Measurements from ENCODE around the gene NR3C1.

Gene NR3C1

GRCh38 chr5:143311955-143312354 lies 91.5 kb downstream of the NR3C1 start:
- peaks cover 61% of the 10 kb centered on the region for H3K36me3 ChIP-seq (ENCODE audit: low read depth)
- peaks cover 65% of the 10 kb centered on the region for H3K4me1 ChIP-seq (ENCODE audit: insufficient read depth, poor library complexity, severe bottlenecking)
- H3K4me3 ChIP-seq (ENCODE audit: severe bottlenecking) = no peak overlapping the region
- TF ChIP-seq CTCF (IDR thresholded peaks at IDR 0.05; ENCODE audit: poor library complexity, severe bottlenecking) = no peak
- H3K9me3 ChIP-seq (ENCODE audit: severe bottlenecking) = no peaks in the 10 kb centered on the region
- H3K27me3 ChIP-seq (ENCODE audit: insufficient read depth, poor library complexity, severe bottlenecking) = no peaks in the 10 kb centered on the region
- ATAC-seq (ENCODE audit: low read depth) (no peak), DNase-seq (ENCODE audit: low spot score) (no peak)
- H3K27ac ChIP-seq (ENCODE audit: poor library complexity, severe bottlenecking) = peak overlapping the region; percentile 65

GRCh38 chr5:143311428-143311827 lies 92.1 kb downstream of the NR3C1 start:
- peak; percentile 95 for ATAC-seq (ENCODE audit: low read depth)
- no peak overlapping the region for H3K4me3 ChIP-seq (ENCODE audit: severe bottlenecking)
- peaks cover 61% of the 10 kb centered on the region for H3K4me1 ChIP-seq (ENCODE audit: insufficient read depth, poor library complexity, severe bottlenecking)
- DNase-seq (ENCODE audit: low spot score) = peak; percentile 79
- no peak for TF ChIP-seq CTCF (IDR thresholded peaks at IDR 0.05; ENCODE audit: poor library complexity, severe bottlenecking)
- no peaks in the 10 kb centered on the region for H3K27me3 ChIP-seq (ENCODE audit: insufficient read depth, poor library complexity, severe bottlenecking)
- H3K27ac ChIP-seq (ENCODE audit: poor library complexity, severe bottlenecking) = peak overlapping the region; percentile 65
- H3K9me3 ChIP-seq (ENCODE audit: severe bottlenecking) = no peaks in the 10 kb centered on the region
- peaks cover 62% of the 10 kb centered on the region for H3K36me3 ChIP-seq (ENCODE audit: low read depth)

- peaks cover 78% of the 10 kb centered on the region for H3K36me3 ChIP-seq (ENCODE audit: low read depth)
- no peak overlapping the region for H3K4me3 ChIP-seq (ENCODE audit: severe bottlenecking)
- H3K9me3 ChIP-seq (ENCODE audit: severe bottlenecking) = no peaks in the 10 kb centered on the region
- TF ChIP-seq CTCF (IDR thresholded peaks at IDR 0.05; ENCODE audit: poor library complexity, severe bottlenecking) = no peak
- no peaks in the 10 kb centered on the region for H3K27me3 ChIP-seq (ENCODE audit: insufficient read depth, poor library complexity, severe bottlenecking)
- peaks cover 52% of the 10 kb centered on the region for H3K4me1 ChIP-seq (ENCODE audit: insufficient read depth, poor library complexity, severe bottlenecking)
- ATAC-seq (ENCODE audit: low read depth) (no peak), DNase-seq (ENCODE audit: low spot score) (no peak)
- H3K27ac ChIP-seq (ENCODE audit: poor library complexity, severe bottlenecking) = peak overlapping the region; percentile 65
Observed at GRCh38 chr5:143309661-143310431, 93.6 kb downstream of the NR3C1 start.

- H3K27ac ChIP-seq (ENCODE audit: poor library complexity, severe bottlenecking) = no peak overlapping the region
- peaks cover 41% of the 10 kb centered on the region for H3K4me1 ChIP-seq (ENCODE audit: insufficient read depth, poor library complexity, severe bottlenecking)
- H3K9me3 ChIP-seq (ENCODE audit: severe bottlenecking) = no peaks in the 10 kb centered on the region
- H3K4me3 ChIP-seq (ENCODE audit: severe bottlenecking) = no peak overlapping the region
- no peak for ATAC-seq (ENCODE audit: low read depth)
- no peak for TF ChIP-seq CTCF (IDR thresholded peaks at IDR 0.05; ENCODE audit: poor library complexity, severe bottlenecking)
- no peak for DNase-seq (ENCODE audit: low spot score)
- no peaks in the 10 kb centered on the region for H3K27me3 ChIP-seq (ENCODE audit: insufficient read depth, poor library complexity, severe bottlenecking)
- H3K36me3 ChIP-seq (ENCODE audit: low read depth) = peaks cover 77% of the 10 kb centered on the region
Observed at GRCh38 chr5:143308731-143309130, 94.8 kb downstream of the NR3C1 start.

GRCh38 chr5:143306040-143306439 lies 97.4 kb downstream of the NR3C1 start:
- H3K27ac ChIP-seq (ENCODE audit: poor library complexity, severe bottlenecking) = no peak overlapping the region
- no peaks in the 10 kb centered on the region for H3K9me3 ChIP-seq (ENCODE audit: severe bottlenecking)
- no peaks in the 10 kb centered on the region for H3K27me3 ChIP-seq (ENCODE audit: insufficient read depth, poor library complexity, severe bottlenecking)
- TF ChIP-seq CTCF (IDR thresholded peaks at IDR 0.05; ENCODE audit: poor library complexity, severe bottlenecking) = no peak
- DNase-seq (ENCODE audit: low spot score) (no peak), ATAC-seq (ENCODE audit: low read depth) (no peak)
- peaks cover 34% of the 10 kb centered on the region for H3K4me1 ChIP-seq (ENCODE audit: insufficient read depth, poor library complexity, severe bottlenecking)
- no peak overlapping the region for H3K4me3 ChIP-seq (ENCODE audit: severe bottlenecking)
- H3K36me3 ChIP-seq (ENCODE audit: low read depth) = peaks cover 76% of the 10 kb centered on the region
